GM23338 (cell line): ENCODE measurements around the gene ORM1. TPM values are rescaled to one million over a fixed set of nuclear protein-coding genes. Genes with fewer than 3 reads are reported as not detected.

ENCODE experiments used
- ATAC-seq: fragments of 200-7000 bp; cut with Tn5 transposase; 3 replicates; pipeline ENCODE4 v1.9.1; 2020
- DNase-seq: peaks from one replicate; pipeline ENCODE4 v3.0.0-alpha.2; 2015; ENCODE audit warnings: low spot score
- H2AFZ ChIP-seq: fragments of 200-600 bp; sonication (generic); 2 replicates; pipeline ENCODE4 v1.8.0; 2016; ENCODE audit warnings: antibody characterized with exemption, mild to moderate bottlenecking, moderate library complexity
- H3F3A ChIP-seq: fragments of 200-600 bp; sonication (generic); replicated peaks from 2 replicates; pipeline ENCODE4 v1.8.0; 2017; ENCODE audit warnings: antibody characterized with exemption, mixed run types, low read depth
- H3K27ac ChIP-seq: fragments of 200-600 bp; sonication (generic); 2 replicates; pipeline ENCODE4 v1.6.1; 2016; ENCODE audit warnings: low read depth
- H3K27me3 ChIP-seq: fragments of 200-600 bp; sonication (generic); 2 replicates; pipeline ENCODE4 v1.8.0; 2016; ENCODE audit warnings: mild to moderate bottlenecking, mixed run types, moderate library complexity; ENCODE audit not compliant: insufficient read depth
- H3K36me3 ChIP-seq: fragments of 200-600 bp; sonication (generic); 2 replicates; pipeline ENCODE4 v1.8.0; 2016; ENCODE audit warnings: mild to moderate bottlenecking; ENCODE audit not compliant: insufficient read depth
- H3K4me1 ChIP-seq: fragments of 200-600 bp; sonication (generic); 2 replicates; pipeline ENCODE4 v1.8.0; 2016; ENCODE audit warnings: mild to moderate bottlenecking, moderate library complexity; ENCODE audit not compliant: insufficient read depth
- H3K4me2 ChIP-seq: fragments of 200-600 bp; sonication (generic); 2 replicates; pipeline ENCODE4 v1.7.1; 2017; ENCODE audit warnings: mixed run types
- H3K4me3 ChIP-seq: fragments of 200-600 bp; sonication (generic); 2 replicates; pipeline ENCODE4 v1.6.1; 2016; ENCODE audit warnings: mixed run types
- H3K79me2 ChIP-seq: fragments of 200-600 bp; sonication (generic); replicated peaks from 2 replicates; pipeline ENCODE4 v1.8.0; 2017; ENCODE audit warnings: mild to moderate bottlenecking; ENCODE audit not compliant: insufficient read depth
- H3K9me2 ChIP-seq: fragments of 200-600 bp; sonication (generic); 2 replicates; pipeline ENCODE4 v1.8.0; 2017; ENCODE audit not compliant: insufficient read depth
- H4K20me1 ChIP-seq: fragments of 200-600 bp; sonication (generic); replicated peaks from 2 replicates; pipeline ENCODE4 v1.8.0; 2017; ENCODE audit warnings: mild to moderate bottlenecking; ENCODE audit not compliant: insufficient read depth
- H3K27ac Mint-ChIP-seq: 2 replicates; pipeline ENCODE4 v1.8.0; 2020; ENCODE audit warnings: inconsistent platforms, mild to moderate bottlenecking, moderate library complexity, mixed read lengths
- H3K27me3 Mint-ChIP-seq: 3 replicates; pipeline ENCODE4 v1.8.0; 2022; ENCODE audit warnings: low read depth, mild to moderate bottlenecking, moderate library complexity, mixed read lengths, inconsistent platforms; ENCODE audit not compliant: insufficient read depth, poor library complexity
- H3K36me3 Mint-ChIP-seq: 3 replicates; pipeline ENCODE4 v1.8.0; 2021; ENCODE audit warnings: low read depth, mild to moderate bottlenecking, inconsistent platforms, moderate library complexity, mixed read lengths
- H3K4me1 Mint-ChIP-seq: 3 replicates; pipeline ENCODE4 v1.8.0; 2020; ENCODE audit warnings: mild to moderate bottlenecking, inconsistent platforms, mixed read lengths
- H3K4me3 Mint-ChIP-seq: 3 replicates; pipeline ENCODE4 v1.8.0; 2021; ENCODE audit warnings: moderate library complexity, mild to moderate bottlenecking, inconsistent platforms, mixed read lengths
- H3K9me3 Mint-ChIP-seq: 3 replicates; pipeline ENCODE4 v1.8.0; 2020; ENCODE audit warnings: moderate library complexity, mild to moderate bottlenecking, inconsistent platforms, mixed read lengths
- CTCF ChIP-seq, 2 experiments: fragments of 200-600 bp in 1 of 2; sonication (generic) in 1 of 2; conservative IDR thresholded peaks; 2 replicates each; pipeline versions ENCODE4 v1.5.1 to v1.6.1; 2016 to 2017; ENCODE audit warnings: antibody characterized with exemption in 2 of 2, low read depth in 2 of 2, mild to moderate bottlenecking in 2 of 2, moderate library complexity in 1 of 2
- EZH2phosphoT487 ChIP-seq: fragments of 200-600 bp; sonication (generic); IDR thresholded peaks from one replicate; pipeline ENCODE4 v1.8.1; 2018; ENCODE audit warnings: antibody characterized with exemption; ENCODE audit not compliant: unreplicated experiment
- NANOG ChIP-seq: IDR thresholded peaks from 2 replicates; pipeline ENCODE4 v1.6.1; 2016; ENCODE audit warnings: antibody characterized with exemption, borderline replicate concordance
- POLR2AphosphoS5 ChIP-seq: IDR thresholded peaks from 2 replicates; pipeline ENCODE4 v1.6.1; 2016; ENCODE audit warnings: antibody characterized with exemption, low read depth
- REST ChIP-seq: IDR thresholded peaks from one replicate; pipeline ENCODE4 v1.6.1; 2018; ENCODE audit warnings: antibody characterized with exemption; ENCODE audit not compliant: unreplicated experiment
- ZNF462 ChIP-seq: fragments of 250-450 bp; sonication (Bioruptor Pico); IDR thresholded peaks from 2 replicates; pipeline ENCODE4 v1.5.0; 2020; ENCODE audit warnings: mild to moderate bottlenecking, moderate library complexity
- polyA plus RNA-seq: library from polyadenylated mRNA; unstranded; fragments of >200 nt; fragmentation: Nextera tagmentation; extraction: Ambion mirVana; gene quantifications from 2 replicates; pipeline ENCODE4 v1.2.1, GENCODE V29; 2016
- total RNA-seq: library from RNA; depleted of rRNA; stranded (reverse); fragments of >200 nt; shearing (Covaris generic); gene quantifications from 2 replicates; pipeline ENCODE4 v1.2.3, GENCODE V29; 2014

The ORM1 gene
- total and polyA plus RNA-seq, 2 experiments from 2014 or later = not detected

GRCh38 chr9:114369216-114370130 is 46.6 kb downstream of the ORM1 start (continued):
- TF ChIP-seq EZH2phosphoT487 = no peak
- TF ChIP-seq CTCF (conservative IDR thresholded peaks at IDR 0.05; ENCODE audit: low read depth in 2 of 2) = no peak

GRCh38 chr9:114370251-114370967 is 47.5 kb downstream of the ORM1 start:
- TF ChIP-seq NANOG (0 out of 2 replicates have a peak, but pooled peaks have one; percentile 13), POLR2AphosphoS5 (peak; percentile 10), ZNF462 (CRISPR knock-in tag) (peak; percentile 82), REST (no peak)
- H3K9me3 Mint-ChIP-seq = no peaks in the 10 kb centered on the region
- Histone ChIP-seq H3K4me2 (peak overlapping the region; percentile 75), H3K36me3 (no peaks in the 10 kb centered on the region), H3K9me2 (0 out of 2 replicates have a peak, but pooled peaks cover 6% of the 10 kb centered on the region), H3F3A (peaks cover 12% of the 10 kb centered on the region; the same call in 1 of the 2 replicates), H3K4me3 (peak overlapping the region; percentile 50), H3K27ac (peak overlapping the region; percentile 97), H3K4me1 (peaks cover 51% of the 10 kb centered on the region), H3K27me3 (no peaks in the 10 kb centered on the region), H3K79me2 (peaks cover 4% of the 10 kb centered on the region; the same call in 1 of the 2 replicates), H4K20me1 (no peaks in the 10 kb centered on the region), H2AFZ (peak overlapping the region; percentile 86; the same call in 1 of the 2 replicates)
- peak overlapping the region; percentile 42; the same call in 2 of the 3 replicates for H3K4me3 Mint-ChIP-seq
- peak; percentile 78 for ATAC-seq
- peaks cover 48% of the 10 kb centered on the region for H3K4me1 Mint-ChIP-seq
- peaks cover 50% of the 10 kb centered on the region for H3K36me3 Mint-ChIP-seq
- peak; percentile 63 for DNase-seq
- peak overlapping the region; percentile 97 for H3K27ac Mint-ChIP-seq
- peaks cover 7% of the 10 kb centered on the region for H3K27me3 Mint-ChIP-seq
